Subcutaneous abdominal adipose tissue (tissue), 5 donors: ENCODE data around the gene DST.
"Not testable (repeated sequence)": the region's sequence is repeated elsewhere in the genome, so short reads cannot be mapped to it uniquely, and the experiment has no call there.

Experiments
- H3K27ac ChIP-seq: one replicate; pipeline ENCODE4 v1.7.0; 2013; ENCODE audit warnings: low read depth, mild to moderate bottlenecking, inconsistent platforms, low read length, moderate library complexity
- H3K27me3 ChIP-seq, 5 donors: one replicate each; pipeline ENCODE4 v1.7.0; 2013; ENCODE audit warnings: low read length in 5 of 5, inconsistent platforms in 1 of 5; ENCODE audit not compliant: control insufficient read depth in 5 of 5, insufficient read depth in 4 of 5
- H3K36me3 ChIP-seq, 5 donors: one replicate each; pipeline ENCODE4 v1.7.0; 2013; ENCODE audit warnings: low read length in 5 of 5; ENCODE audit not compliant: control insufficient read depth in 5 of 5, insufficient read depth in 5 of 5
- H3K4me1 ChIP-seq, 5 donors: one replicate each; pipeline ENCODE4 v1.7.0; 2013; ENCODE audit warnings: low read length in 5 of 5, mild to moderate bottlenecking in 3 of 5, moderate library complexity in 1 of 5; ENCODE audit not compliant: control insufficient read depth in 5 of 5, insufficient read depth in 5 of 5
- H3K4me3 ChIP-seq, 5 donors: one replicate each; pipeline ENCODE4 v1.7.0; 2013; ENCODE audit warnings: low read length in 5 of 5, low read depth in 1 of 5
- H3K9ac ChIP-seq, 5 donors: one replicate each; pipeline ENCODE4 v1.7.0; 2013; ENCODE audit warnings: low read length in 5 of 5, mild to moderate bottlenecking in 4 of 5, moderate library complexity in 3 of 5
- H3K9me3 ChIP-seq, 5 donors: one replicate each; pipeline ENCODE4 v1.7.0; 2013; ENCODE audit warnings: low read length in 5 of 5; ENCODE audit not compliant: control insufficient read depth in 5 of 5
- donor health status: healthy.
- donor health status: healthy.
- donor health status: healthy.
- donor health status: healthy.
- donor health status: healthy.

The DST gene

GRCh38 chr6:56497240-56497639, 145.4 kb downstream of the DST start:
- Histone ChIP-seq H3K4me1 (no peaks in the 10 kb centered on the region), H3K9ac (no peak overlapping the region), H3K9me3 (no peaks in the 10 kb centered on the region), H3K36me3 (peaks cover 25 to 51% (median 44%) of the 10 kb centered on the region in 5 donors), H3K27ac (no peak overlapping the region), H3K27me3 (no peaks in the 10 kb centered on the region), H3K4me3 (no peak overlapping the region)

DNA sequence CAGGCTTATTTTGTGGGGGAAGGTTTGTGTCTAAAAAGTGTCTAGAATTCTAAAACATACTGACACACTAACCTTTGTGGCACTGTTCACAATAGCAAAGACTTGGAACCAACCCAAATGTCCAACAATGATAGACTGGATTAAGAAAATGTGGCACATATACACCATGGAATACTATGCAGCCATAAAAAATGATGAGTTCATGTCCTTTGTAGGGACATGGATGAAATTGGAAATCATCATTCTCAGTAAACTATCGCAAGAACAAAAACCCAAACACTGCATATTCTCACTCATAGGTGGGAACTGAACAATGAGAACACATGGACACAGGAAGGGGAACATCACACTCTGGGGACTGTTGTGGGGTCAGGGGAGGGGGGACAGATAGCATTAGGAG, 146.0 kb downstream of the DST start:
- not testable (repeated sequence) for H3K27ac ChIP-seq, H3K4me3 ChIP-seq, H3K9me3 ChIP-seq, H3K27me3 ChIP-seq, H3K4me1 ChIP-seq, H3K9ac ChIP-seq
- H3K36me3 ChIP-seq = peaks cover 31 to 57% (median 47%) of the 10 kb centered on the region in 5 donors

GRCh38 chr6:56495654-56496053, 147.0 kb downstream of the DST start:
- Histone ChIP-seq H3K4me3 (no peak overlapping the region), H3K36me3 (peaks cover 28 to 61% (median 47%) of the 10 kb centered on the region in 5 donors), H3K27ac (no peak overlapping the region), H3K4me1 (peaks cover 0 to 7% (median 0%) of the 10 kb centered on the region in 5 donors), H3K27me3 (no peaks in the 10 kb centered on the region), H3K9ac (no peak overlapping the region), H3K9me3 (no peaks in the 10 kb centered on the region)

- Histone ChIP-seq H3K9me3 (no peaks in the 10 kb centered on the region), H3K36me3 (peaks cover 24 to 55% (median 45%) of the 10 kb centered on the region in 5 donors), H3K9ac (no peak overlapping the region), H3K4me1 (peaks cover 0 to 10% (median 0%) of the 10 kb centered on the region in 5 donors), H3K27ac (peak overlapping the region; percentile 66), H3K27me3 (no peaks in the 10 kb centered on the region), H3K4me3 (no peak overlapping the region)
These were observed 150.9 kb downstream of the DST start for GRCh38 chr6:56491606-56492328.

- Histone ChIP-seq H3K4me3 (no peak overlapping the region), H3K9me3 (no peaks in the 10 kb centered on the region), H3K9ac (no peak overlapping the region), H3K27me3 (no peaks in the 10 kb centered on the region), H3K36me3 (peaks cover 28 to 54% (median 43%) of the 10 kb centered on the region in 5 donors), H3K27ac (no peak overlapping the region), H3K4me1 (peaks cover 0 to 10% (median 0%) of the 10 kb centered on the region in 5 donors)
These were observed 151.7 kb downstream of the DST start for GRCh38 chr6:56490993-56491392.

GRCh38 chr6:56489559-56489958, 153.1 kb downstream of the DST start:
- Histone ChIP-seq H3K27me3 (no peaks in the 10 kb centered on the region), H3K9me3 (no peaks in the 10 kb centered on the region), H3K27ac (no peak overlapping the region), H3K4me1 (peaks cover 0 to 10% (median 2%) of the 10 kb centered on the region in 5 donors), H3K36me3 (peaks cover 30 to 55% (median 54%) of the 10 kb centered on the region in 5 donors), H3K9ac (no peak overlapping the region), H3K4me3 (no peak overlapping the region)

GRCh38 chr6:56488281-56488680, 154.4 kb downstream of the DST start:
- Histone ChIP-seq H3K4me1 (peaks cover 0 to 10% (median 8%) of the 10 kb centered on the region in 5 donors), H3K36me3 (peaks cover 30 to 55% (median 51%) of the 10 kb centered on the region in 5 donors), H3K27me3 (no peaks in the 10 kb centered on the region), H3K27ac (no peak overlapping the region), H3K9ac (no peak overlapping the region), H3K9me3 (no peaks in the 10 kb centered on the region), H3K4me3 (no peak overlapping the region)

GRCh38 chr6:56486681-56487080, 156.0 kb downstream of the DST start:
- no peaks in the 10 kb centered on the region for H3K27me3 ChIP-seq
- H3K9me3 ChIP-seq = no peaks in the 10 kb centered on the region
- peaks cover 29 to 62% (median 47%) of the 10 kb centered on the region in 5 donors for H3K36me3 ChIP-seq
- H3K27ac ChIP-seq = no peak overlapping the region
- peaks cover 0 to 9% (median 5%) of the 10 kb centered on the region in 5 donors for H3K4me1 ChIP-seq
- no peak overlapping the region for H3K9ac ChIP-seq
- no peak overlapping the region for H3K4me3 ChIP-seq

GRCh38 chr6:56484669-56485068, 158.0 kb downstream of the DST start:
- Histone ChIP-seq H3K27ac (no peak overlapping the region), H3K4me1 (peaks cover 0 to 23% (median 3%) of the 10 kb centered on the region in 5 donors), H3K27me3 (no peaks in the 10 kb centered on the region), H3K36me3 (peaks cover 40 to 63% (median 53%) of the 10 kb centered on the region in 5 donors), H3K9me3 (no peaks in the 10 kb centered on the region), H3K4me3 (no peak overlapping the region), H3K9ac (no peak overlapping the region)

GRCh38 chr6:56483929-56484328, 158.8 kb downstream of the DST start:
- Histone ChIP-seq H3K27me3 (no peaks in the 10 kb centered on the region), H3K9ac (no peak overlapping the region), H3K36me3 (peaks cover 38 to 65% (median 56%) of the 10 kb centered on the region in 5 donors), H3K4me3 (no peak overlapping the region), H3K9me3 (peaks cover 0 to 2% (median 0%) of the 10 kb centered on the region in 5 donors), H3K27ac (no peak overlapping the region), H3K4me1 (peaks cover 0 to 23% (median 3%) of the 10 kb centered on the region in 5 donors)
